Breast epithelium (tissue), 3 donors: ENCODE data around the gene TALDO1.

Experiments used
- POLR2AphosphoS5 ChIP-seq, 3 donors: sonication (generic); formaldehyde crosslinking; IDR thresholded peaks; one replicate each; pipeline ENCODE4 v1.6.1; 2017; ENCODE audit warnings: antibody characterized with exemption in 3 of 3
- TF ChIP-seq, protein P1 (sequence below), 3 donors: fragments of 450-650 bp; IDR thresholded peaks; one replicate each; pipeline ENCODE4 v1.5.1; 2016 to 2017; ENCODE audit warnings: antibody characterized with exemption in 3 of 3, mild to moderate bottlenecking in 3 of 3, moderate library complexity in 3 of 3

DNA sequence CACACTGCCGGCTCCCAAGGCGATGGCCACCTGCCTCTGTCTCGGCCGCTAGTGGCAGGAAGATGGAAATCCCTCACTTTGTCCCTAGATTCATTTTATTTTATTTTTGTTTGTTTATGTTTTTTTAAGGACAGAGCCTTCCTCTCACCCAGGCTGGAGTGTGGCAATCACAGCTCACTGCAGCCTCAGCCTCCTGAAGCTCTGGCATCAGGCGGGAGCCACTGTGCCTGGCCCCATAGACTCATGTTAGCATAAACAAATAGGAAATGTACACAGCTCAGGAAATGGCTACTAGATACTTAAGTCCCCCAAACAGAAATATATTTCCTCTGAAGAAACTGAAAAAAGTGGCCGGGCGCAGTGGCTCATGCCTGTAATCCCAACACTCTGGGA is 48.2 kb upstream of the TALDO1 start:
- TF ChIP-seq, protein P1, sequence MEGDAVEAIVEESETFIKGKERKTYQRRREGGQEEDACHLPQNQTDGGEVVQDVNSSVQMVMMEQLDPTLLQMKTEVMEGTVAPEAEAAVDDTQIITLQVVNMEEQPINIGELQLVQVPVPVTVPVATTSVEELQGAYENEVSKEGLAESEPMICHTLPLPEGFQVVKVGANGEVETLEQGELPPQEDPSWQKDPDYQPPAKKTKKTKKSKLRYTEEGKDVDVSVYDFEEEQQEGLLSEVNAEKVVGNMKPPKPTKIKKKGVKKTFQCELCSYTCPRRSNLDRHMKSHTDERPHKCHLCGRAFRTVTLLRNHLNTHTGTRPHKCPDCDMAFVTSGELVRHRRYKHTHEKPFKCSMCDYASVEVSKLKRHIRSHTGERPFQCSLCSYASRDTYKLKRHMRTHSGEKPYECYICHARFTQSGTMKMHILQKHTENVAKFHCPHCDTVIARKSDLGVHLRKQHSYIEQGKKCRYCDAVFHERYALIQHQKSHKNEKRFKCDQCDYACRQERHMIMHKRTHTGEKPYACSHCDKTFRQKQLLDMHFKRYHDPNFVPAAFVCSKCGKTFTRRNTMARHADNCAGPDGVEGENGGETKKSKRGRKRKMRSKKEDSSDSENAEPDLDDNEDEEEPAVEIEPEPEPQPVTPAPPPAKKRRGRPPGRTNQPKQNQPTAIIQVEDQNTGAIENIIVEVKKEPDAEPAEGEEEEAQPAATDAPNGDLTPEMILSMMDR (IDR thresholded peaks at IDR 0.05), result no peak
- no peak for TF ChIP-seq POLR2AphosphoS5 (IDR thresholded peaks at IDR 0.05)
